GM13976 (cell line): ENCODE results near the gene STRIP1.

Experiments
- DNase-seq: peaks from one replicate; pipeline ENCODE4 v3.0.0; 2012; ENCODE audit warnings: low spot score
- CTCF ChIP-seq: IDR thresholded peaks from 2 replicates; pipeline ENCODE4 v1.5.1; 2012; ENCODE audit warnings: borderline replicate concordance, mild to moderate bottlenecking; ENCODE audit not compliant: insufficient read depth; ENCODE audit errors: extremely low read depth, missing control alignments, control extremely low read depth
- in situ Hi-C: fragments of 300-500 bp; cut with MboI; formaldehyde crosslinking; loops from one replicate; pipeline ENCODE4 v1.12.0; 2022; ENCODE audit warnings: low sequenced_read_pairs, mixed read lengths, inconsistent platforms; ENCODE audit not compliant: unreplicated experiment

The STRIP1 gene

DNA sequence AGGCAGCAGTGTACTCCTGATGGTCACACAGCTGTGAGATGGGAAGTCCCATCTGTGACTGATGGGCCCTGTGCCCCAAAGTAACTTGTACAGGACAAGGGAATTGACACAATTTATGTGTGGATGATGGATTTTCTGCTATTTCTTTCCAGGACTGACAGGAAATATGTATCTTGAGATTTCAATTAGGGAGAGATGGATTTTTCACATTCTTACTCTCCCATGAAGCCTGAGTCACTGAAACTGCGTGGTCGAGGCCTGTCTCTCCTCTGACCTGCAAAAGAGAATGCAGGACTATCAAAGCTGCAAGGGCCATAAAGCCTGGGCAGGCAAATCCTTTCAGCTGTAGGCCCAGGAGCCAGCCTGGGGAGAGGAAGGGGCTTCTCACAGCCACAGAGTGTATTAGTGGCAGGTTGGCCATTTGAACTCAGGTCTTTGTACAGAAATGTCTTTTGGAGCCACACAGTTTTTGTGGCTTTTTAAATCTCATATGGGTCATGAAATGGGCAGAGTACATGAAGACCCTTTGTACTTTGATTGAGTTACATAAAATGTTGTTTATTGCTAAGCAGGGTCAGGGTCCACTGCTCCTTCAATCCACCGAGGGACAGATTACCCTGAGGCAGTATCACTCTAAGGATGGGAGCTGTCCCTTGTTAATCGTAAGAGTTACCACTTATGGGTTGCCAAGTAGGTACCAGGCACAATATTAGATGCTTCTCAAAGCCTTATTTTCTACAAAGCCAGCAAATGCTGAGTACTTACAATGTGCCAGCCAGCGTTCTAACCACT, 21.3 kb downstream of the STRIP1 start:
- TF ChIP-seq CTCF, result no peak
- in situ Hi-C loops, result no loop called here

GRCh38 chr1:110056285-110056683, 21.9 kb downstream of the STRIP1 start:
- in situ Hi-C loops, result no loop called here
- TF ChIP-seq CTCF, result no peak
- no peak for DNase-seq

More for the DNA sequence above, 21.3 kb downstream of the STRIP1 start:
- DNase-seq, result no peak

GRCh38 chr1:110056776-110057175, 22.4 kb downstream of the STRIP1 start:
- no peak for DNase-seq
- TF ChIP-seq CTCF, result no peak
- in situ Hi-C loops, result no loop called here

GRCh38 chr1:110057963-110058518, 23.6 kb downstream of the STRIP1 start:
- in situ Hi-C loops, result no loop called here
- no peak for DNase-seq
- no peak for TF ChIP-seq CTCF

- in situ Hi-C loops, result no loop called here
- DNase-seq, result no peak
- no peak for TF ChIP-seq CTCF
These were observed 24.2 kb downstream of the STRIP1 start for GRCh38 chr1:110058591-110058990.

DNA sequence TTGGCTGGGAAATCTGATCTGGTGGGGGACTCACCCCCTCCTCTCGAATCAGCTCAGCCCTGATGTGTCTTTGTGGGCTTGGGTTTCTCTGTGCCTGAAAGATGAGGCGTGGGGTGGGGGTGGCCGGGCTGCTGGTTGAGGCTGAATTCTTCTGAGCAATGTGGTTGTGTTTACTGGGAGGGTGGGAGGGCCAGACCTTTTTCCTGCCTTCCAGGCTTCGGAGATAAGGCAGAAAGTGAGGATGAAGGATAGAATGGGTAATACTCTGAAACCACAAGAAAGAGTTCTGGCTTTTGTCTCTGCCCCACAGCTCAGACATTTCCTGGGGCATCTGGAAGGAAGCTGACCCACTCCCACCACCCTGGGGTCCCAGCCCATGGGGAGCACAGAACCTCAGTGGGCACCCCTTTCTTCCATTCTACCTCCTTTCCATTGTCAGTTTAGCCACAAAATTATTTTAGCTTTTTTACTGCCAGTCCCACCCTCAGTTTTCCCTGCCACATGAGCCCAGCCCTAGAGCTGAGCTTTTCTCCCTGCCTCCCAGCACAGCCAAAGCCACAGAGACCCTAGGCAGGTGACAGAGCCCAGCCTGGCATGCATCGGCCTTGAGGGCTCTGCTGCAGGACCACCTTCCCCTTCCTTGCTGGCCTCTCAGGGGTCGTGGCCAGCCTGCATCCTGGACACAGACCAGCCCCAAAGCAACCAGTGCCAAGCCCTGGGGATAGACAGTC, 24.9 kb downstream of the STRIP1 start:
- no peak for DNase-seq
- in situ Hi-C loops, result no loop called here
- TF ChIP-seq CTCF, result no peak
